ENCODE results near the gene RPL15. TPM values are rescaled to one million over a fixed set of nuclear protein-coding genes. Genes with fewer than 3 reads are reported as not detected.
"Not testable (repeated sequence)": the region's sequence is repeated elsewhere in the genome, so short reads cannot be mapped to it uniquely, and the experiment has no call there.

RPL15 gene
- total and polyA plus RNA-seq, 4 donors, result 604 to 1,364 (median 1,055) TPM

- TF ChIP-seq GABPA (IDR thresholded peaks at IDR 0.05 in 1 of 2, conservative IDR thresholded peaks at IDR 0.05 in 1 of 2) (no peak), HNF4A (conservative IDR thresholded peaks at IDR 0.05) (no peak), SP1 (IDR thresholded peaks at IDR 0.05) (no peak), MAX (IDR thresholded peaks at IDR 0.05) (no peak), RAD21 (IDR thresholded peaks at IDR 0.05) (no peak), TAF1 (conservative IDR thresholded peaks at IDR 0.05) (no peak), FOXA2 (IDR thresholded peaks at IDR 0.05) (no peak), REST (IDR thresholded peaks at IDR 0.05) (no peak), ZBTB33 (IDR thresholded peaks at IDR 0.05) (no peak)
- Histone ChIP-seq H3K4me1 (ENCODE audit: control insufficient read depth in 4 of 4, insufficient read depth in 4 of 4, low read length in 3 of 4) (peaks cover 0 to 25% (median 18%) of the 10 kb centered on the region in 4 donors), H3K27ac (ENCODE audit: low read depth in 1 of 2, low read length in 2 of 2) (no peak overlapping the region), H3K4me3 (ENCODE audit: low read depth in 1 of 3, low read length in 3 of 3) (no peak overlapping the region), H3K36me3 (ENCODE audit: control insufficient read depth in 4 of 4, insufficient read depth in 3 of 4, low read depth in 1 of 4, low read length in 3 of 4) (peaks cover 0 to 19% (median 8%) of the 10 kb centered on the region in 4 donors), H3K9me3 (ENCODE audit: control insufficient read depth in 4 of 4, low read length in 3 of 4) (no peaks in the 10 kb centered on the region), H3K9ac (ENCODE audit: low read depth in 1 of 2, low read length in 2 of 2) (no peak overlapping the region), H3K27me3 (ENCODE audit: control insufficient read depth in 4 of 4, insufficient read depth in 4 of 4, low read length in 3 of 4) (no peaks in the 10 kb centered on the region)
- WGBS, result 96% methylated on average over 2 of the region's 2 CpGs
- no peak for DNase-seq (ENCODE audit: low spot score)
Observed at GRCh38 chr3:23911397-23911796, 5.5 kb upstream of the RPL15 start.

GRCh38 chr3:23912335-23912734 lies 4.6 kb upstream of the RPL15 start:
- not testable (repeated sequence) for DNase-seq (ENCODE audit: low spot score); H3K9ac ChIP-seq (ENCODE audit: low read depth in 1 of 2, low read length in 2 of 2); H3K27ac ChIP-seq (ENCODE audit: low read depth in 1 of 2, low read length in 2 of 2); H3K9me3 ChIP-seq (ENCODE audit: control insufficient read depth in 4 of 4, low read length in 3 of 4); H3K27me3 ChIP-seq (ENCODE audit: control insufficient read depth in 4 of 4, insufficient read depth in 4 of 4, low read length in 3 of 4); H3K4me3 ChIP-seq (ENCODE audit: low read depth in 1 of 3, low read length in 3 of 3)
- peaks cover 0 to 25% (median 18%) of the 10 kb centered on the region in 4 donors for H3K4me1 ChIP-seq (ENCODE audit: control insufficient read depth in 4 of 4, insufficient read depth in 4 of 4, low read length in 3 of 4)
- peaks cover 0 to 17% (median 8%) of the 10 kb centered on the region in 4 donors for H3K36me3 ChIP-seq (ENCODE audit: control insufficient read depth in 4 of 4, insufficient read depth in 3 of 4, low read depth in 1 of 4, low read length in 3 of 4)
- 92% methylated on average over 3 of the region's 3 CpGs for WGBS

- Histone ChIP-seq H3K9me3 (ENCODE audit: control insufficient read depth in 4 of 4, low read length in 3 of 4) (no peaks in the 10 kb centered on the region), H3K36me3 (ENCODE audit: control insufficient read depth in 4 of 4, insufficient read depth in 3 of 4, low read depth in 1 of 4, low read length in 3 of 4) (peaks cover 0 to 13% (median 5%) of the 10 kb centered on the region in 4 donors), H3K27me3 (ENCODE audit: control insufficient read depth in 4 of 4, insufficient read depth in 4 of 4, low read length in 3 of 4) (no peaks in the 10 kb centered on the region), H3K27ac (ENCODE audit: low read depth in 1 of 2, low read length in 2 of 2) (no peak overlapping the region), H3K9ac (ENCODE audit: low read depth in 1 of 2, low read length in 2 of 2) (no peak overlapping the region), H3K4me3 (ENCODE audit: low read depth in 1 of 3, low read length in 3 of 3) (no peak overlapping the region), H3K4me1 (ENCODE audit: control insufficient read depth in 4 of 4, insufficient read depth in 4 of 4, low read length in 3 of 4) (peaks cover 0 to 30% (median 23%) of the 10 kb centered on the region in 4 donors)
- 93% methylated on average over 1 of the region's 1 CpG for WGBS
- no peak for DNase-seq (ENCODE audit: low spot score)
- no peak for TF ChIP-seq JUND (IDR thresholded peaks at IDR 0.05)
- TF ChIP-seq HNF4A (conservative IDR thresholded peaks at IDR 0.05), result no peak
- TF ChIP-seq YY1 (IDR thresholded peaks at IDR 0.05), result no peak
- no peak for TF ChIP-seq EGR1 (IDR thresholded peaks at IDR 0.05; ENCODE audit: low read depth in 2 of 2)
- no peak for TF ChIP-seq FOXA1 (IDR thresholded peaks at IDR 0.05)
- no peak for TF ChIP-seq ATF3 (IDR thresholded peaks at IDR 0.05)
- no peak for TF ChIP-seq RXRA (IDR thresholded peaks at IDR 0.05)
- TF ChIP-seq ZBTB33 (IDR thresholded peaks at IDR 0.05), result no peak
- no peak for TF ChIP-seq TAF1 (conservative IDR thresholded peaks at IDR 0.05)
- no peak for TF ChIP-seq NR2F2 (IDR thresholded peaks at IDR 0.05)
- TF ChIP-seq GABPA (IDR thresholded peaks at IDR 0.05 in 1 of 2, conservative IDR thresholded peaks at IDR 0.05 in 1 of 2), result no peak
- TF ChIP-seq FOXA2 (IDR thresholded peaks at IDR 0.05), result no peak
- no peak for TF ChIP-seq MAX (IDR thresholded peaks at IDR 0.05)
- TF ChIP-seq SP1 (IDR thresholded peaks at IDR 0.05), result no peak
- TF ChIP-seq RAD21 (IDR thresholded peaks at IDR 0.05), result no peak
- no peak for TF ChIP-seq HNF4G (IDR thresholded peaks at IDR 0.05)
- TF ChIP-seq CTCF (IDR thresholded peaks at IDR 0.05; ENCODE audit: low read depth, low read length, missing input control), result no peak
Observed at GRCh38 chr3:23913182-23913581, 3.8 kb upstream of the RPL15 start.

All from liver (tissue), 9 donors.